ENCODE results near the gene ATRN.

Gene ATRN

DNA sequence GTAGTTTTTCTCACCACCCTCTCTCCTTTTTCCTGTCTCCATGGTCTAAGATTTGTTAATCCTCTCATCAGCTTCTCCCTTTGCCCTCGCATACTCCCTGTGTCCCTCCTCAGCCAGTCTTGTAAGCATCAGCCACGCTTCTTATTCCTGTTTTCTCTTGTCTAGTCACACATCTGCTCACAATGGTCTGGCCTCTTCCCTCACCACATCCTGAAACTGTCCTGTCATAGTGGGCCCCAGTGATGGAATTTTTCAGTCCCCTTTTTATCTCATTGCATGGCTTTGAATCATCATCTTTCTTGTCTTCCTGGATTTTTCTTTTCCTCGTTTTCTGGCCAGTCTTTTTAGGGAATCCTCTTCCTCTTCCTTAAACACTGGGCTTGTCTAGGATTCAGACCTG is 135.2 kb downstream of the ATRN start:
- H3K79me2 ChIP-seq (ENCODE audit: insufficient read depth, low read length): no peaks in the 10 kb centered on the region
- no peak overlapping the region for H2AFZ ChIP-seq (ENCODE audit: low read depth, low read length)
- ATAC-seq (ENCODE audit: insufficient read depth, low read depth): no peak
- H3K4me1 ChIP-seq (ENCODE audit: insufficient read depth, low read length): no peaks in the 10 kb centered on the region
- H3K27ac ChIP-seq (ENCODE audit: low read length): no peak overlapping the region
- no peak for DNase-seq
- H4K20me1 ChIP-seq (ENCODE audit: insufficient read depth, low read length): no peaks in the 10 kb centered on the region
- H3K36me3 ChIP-seq (ENCODE audit: insufficient read depth, low read length): no peaks in the 10 kb centered on the region
- no peaks in the 10 kb centered on the region for H3K9me3 ChIP-seq (ENCODE audit: insufficient read depth, low read length, severe bottlenecking)
- H3K4me3 ChIP-seq (ENCODE audit: low read depth in 1 of 2, low read length in 2 of 2): no peak overlapping the region
- no peak overlapping the region for H3K4me2 ChIP-seq (ENCODE audit: insufficient read depth, low read length)
- TF ChIP-seq, protein P1, sequence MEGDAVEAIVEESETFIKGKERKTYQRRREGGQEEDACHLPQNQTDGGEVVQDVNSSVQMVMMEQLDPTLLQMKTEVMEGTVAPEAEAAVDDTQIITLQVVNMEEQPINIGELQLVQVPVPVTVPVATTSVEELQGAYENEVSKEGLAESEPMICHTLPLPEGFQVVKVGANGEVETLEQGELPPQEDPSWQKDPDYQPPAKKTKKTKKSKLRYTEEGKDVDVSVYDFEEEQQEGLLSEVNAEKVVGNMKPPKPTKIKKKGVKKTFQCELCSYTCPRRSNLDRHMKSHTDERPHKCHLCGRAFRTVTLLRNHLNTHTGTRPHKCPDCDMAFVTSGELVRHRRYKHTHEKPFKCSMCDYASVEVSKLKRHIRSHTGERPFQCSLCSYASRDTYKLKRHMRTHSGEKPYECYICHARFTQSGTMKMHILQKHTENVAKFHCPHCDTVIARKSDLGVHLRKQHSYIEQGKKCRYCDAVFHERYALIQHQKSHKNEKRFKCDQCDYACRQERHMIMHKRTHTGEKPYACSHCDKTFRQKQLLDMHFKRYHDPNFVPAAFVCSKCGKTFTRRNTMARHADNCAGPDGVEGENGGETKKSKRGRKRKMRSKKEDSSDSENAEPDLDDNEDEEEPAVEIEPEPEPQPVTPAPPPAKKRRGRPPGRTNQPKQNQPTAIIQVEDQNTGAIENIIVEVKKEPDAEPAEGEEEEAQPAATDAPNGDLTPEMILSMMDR (IDR thresholded peaks at IDR 0.05; ENCODE audit: borderline replicate concordance, extremely low read depth, low read length, poor library complexity, severe bottlenecking): no peak
- no peak for TF ChIP-seq EZH2 (IDR thresholded peaks at IDR 0.05; ENCODE audit: borderline replicate concordance, low read depth, low read length, severe bottlenecking)
- no peaks in the 10 kb centered on the region for H3K27me3 ChIP-seq (ENCODE audit: insufficient read depth, low read length, poor library complexity)
- H3K9ac ChIP-seq (ENCODE audit: low read depth, low read length): no peak overlapping the region

DNA sequence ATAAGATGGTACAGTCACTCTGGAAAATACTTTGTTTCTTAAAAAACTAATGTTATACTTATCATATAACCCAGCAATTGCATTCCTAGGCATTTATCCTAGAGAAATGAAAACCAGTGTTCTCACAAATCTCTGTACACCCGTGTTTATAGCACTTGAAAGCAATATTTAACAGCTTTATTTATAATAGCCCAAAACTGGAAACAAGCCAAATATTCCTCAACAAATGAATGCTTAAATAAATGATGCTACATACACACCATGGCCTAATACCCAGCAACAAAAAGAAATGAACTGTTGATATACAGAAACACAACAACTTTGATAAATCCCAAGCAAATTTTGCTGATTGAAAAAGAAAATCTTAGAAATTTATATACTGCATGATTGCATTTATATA is 141.1 kb downstream of the ATRN start:
- H4K20me1 ChIP-seq (ENCODE audit: insufficient read depth, low read length): no peaks in the 10 kb centered on the region
- no peaks in the 10 kb centered on the region for H3K36me3 ChIP-seq (ENCODE audit: insufficient read depth, low read length)
- H3K9me3 ChIP-seq (ENCODE audit: insufficient read depth, low read length, severe bottlenecking): no peaks in the 10 kb centered on the region
- H3K27ac ChIP-seq (ENCODE audit: low read length): no peak overlapping the region
- H3K79me2 ChIP-seq (ENCODE audit: insufficient read depth, low read length): no peaks in the 10 kb centered on the region
- no peak overlapping the region for H3K4me2 ChIP-seq (ENCODE audit: insufficient read depth, low read length)
- no peak overlapping the region for H3K9ac ChIP-seq (ENCODE audit: low read depth, low read length)
- ATAC-seq (ENCODE audit: insufficient read depth, low read depth): no peak
- no peaks in the 10 kb centered on the region for H3K27me3 ChIP-seq (ENCODE audit: insufficient read depth, low read length, poor library complexity)
- DNase-seq: no peak
- H3K4me3 ChIP-seq (ENCODE audit: low read depth in 1 of 2, low read length in 2 of 2): no peak overlapping the region
- no peaks in the 10 kb centered on the region for H3K4me1 ChIP-seq (ENCODE audit: insufficient read depth, low read length)
- TF ChIP-seq, protein P1 (IDR thresholded peaks at IDR 0.05; ENCODE audit: borderline replicate concordance, extremely low read depth, low read length, poor library complexity, severe bottlenecking): no peak
- no peak for TF ChIP-seq EZH2 (IDR thresholded peaks at IDR 0.05; ENCODE audit: borderline replicate concordance, low read depth, low read length, severe bottlenecking)
- H2AFZ ChIP-seq (ENCODE audit: low read depth, low read length): no peak overlapping the region

DNA sequence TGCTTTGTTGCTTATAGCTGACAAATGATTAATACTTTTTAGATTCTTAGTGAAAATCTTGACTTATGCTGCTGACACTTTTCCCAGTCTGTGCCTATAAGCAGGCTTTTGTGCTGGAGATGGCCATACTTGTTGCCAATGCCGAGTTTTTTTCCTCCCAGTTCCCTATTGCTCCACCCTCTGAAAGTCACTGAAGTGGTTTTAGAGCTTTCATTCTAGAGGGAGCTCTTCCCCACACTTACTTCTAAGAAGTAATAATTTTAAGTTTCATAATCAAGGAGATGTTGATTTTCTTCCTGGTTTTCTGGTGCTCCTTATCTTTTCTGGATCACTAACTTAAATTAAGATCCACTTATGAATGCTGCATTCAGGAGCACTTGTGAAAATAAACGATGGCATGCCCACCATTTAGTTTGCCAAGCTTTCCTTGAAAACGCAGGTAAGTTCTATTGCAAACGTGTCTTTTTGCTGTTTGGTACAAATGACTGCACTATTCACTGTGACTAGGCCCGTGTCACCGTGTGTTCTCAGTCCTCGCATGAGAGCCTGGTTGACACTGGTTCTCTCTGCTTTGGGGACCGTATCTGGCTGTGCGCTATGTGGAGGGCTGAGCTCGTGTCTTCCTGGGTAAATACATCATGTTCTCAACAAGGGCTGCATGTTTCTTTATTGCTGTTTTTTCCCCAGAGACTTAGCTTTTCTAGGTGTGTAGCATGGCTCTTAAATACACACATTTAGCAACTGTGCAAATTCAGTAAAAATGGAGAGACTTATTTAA is 142.2 kb downstream of the ATRN start:
- H3K9me3 ChIP-seq (ENCODE audit: insufficient read depth, low read length, severe bottlenecking): no peaks in the 10 kb centered on the region

More for the DNA sequence above, 142.2 kb downstream of the ATRN start:
- no peak for TF ChIP-seq EZH2 (IDR thresholded peaks at IDR 0.05; ENCODE audit: borderline replicate concordance, low read depth, low read length, severe bottlenecking)
- TF ChIP-seq, protein P1 (IDR thresholded peaks at IDR 0.05; ENCODE audit: borderline replicate concordance, extremely low read depth, low read length, poor library complexity, severe bottlenecking): no peak
- no peak overlapping the region for H2AFZ ChIP-seq (ENCODE audit: low read depth, low read length)
- H3K9ac ChIP-seq (ENCODE audit: low read depth, low read length): no peak overlapping the region
- ATAC-seq (ENCODE audit: insufficient read depth, low read depth) (no peak), DNase-seq (no peak)
- H4K20me1 ChIP-seq (ENCODE audit: insufficient read depth, low read length): no peaks in the 10 kb centered on the region
- H3K36me3 ChIP-seq (ENCODE audit: insufficient read depth, low read length): no peaks in the 10 kb centered on the region
- no peak overlapping the region for H3K4me3 ChIP-seq (ENCODE audit: low read depth in 1 of 2, low read length in 2 of 2)
- no peak overlapping the region for H3K4me2 ChIP-seq (ENCODE audit: insufficient read depth, low read length)
- H3K4me1 ChIP-seq (ENCODE audit: insufficient read depth, low read length): no peaks in the 10 kb centered on the region
- no peak overlapping the region for H3K27ac ChIP-seq (ENCODE audit: low read length)
- H3K27me3 ChIP-seq (ENCODE audit: insufficient read depth, low read length, poor library complexity): no peaks in the 10 kb centered on the region
- no peaks in the 10 kb centered on the region for H3K79me2 ChIP-seq (ENCODE audit: insufficient read depth, low read length)
